Activated CD8-positive, alpha-beta T cell treated with anti-CD3 and anti-CD28 coated beads for 36 hours (primary cell): ENCODE results near the gene DPP6. TPM values are rescaled to one million over a fixed set of nuclear protein-coding genes. Genes with fewer than 3 reads are reported as not detected.

Experiments
- ATAC-seq: fragments of 200-7000 bp; cut with Tn5 transposase; one replicate; pipeline ENCODE4 v1.10.0; 2021; ENCODE audit warnings: mild to moderate bottlenecking, moderate library complexity
- CTCF ChIA-PET: fragments of 350-600 bp; sonication (Branson Sonifier 250); formaldehyde crosslinking; loops from one replicate; lab custom pipeline; 2021; ENCODE audit warnings: antibody characterized with exemption; lab: Charles Lee
- POLR2A ChIA-PET: fragments of 350-600 bp; sonication (Branson Sonifier 250); formaldehyde crosslinking; loops from one replicate; lab custom pipeline; 2021; ENCODE audit warnings: antibody characterized with exemption; lab: Charles Lee
- DNase-seq: peaks from one replicate; pipeline ENCODE4 v3.0.0-alpha.2; 2020
- H3K27ac Mint-ChIP-seq: one replicate; pipeline ENCODE4 v1.8.0; 2021; ENCODE audit warnings: mild to moderate bottlenecking, mixed read lengths
- H3K27me3 Mint-ChIP-seq: one replicate; pipeline ENCODE4 v1.8.0; 2021; ENCODE audit warnings: mixed read lengths
- H3K36me3 Mint-ChIP-seq: one replicate; pipeline ENCODE4 v1.8.0; 2021; ENCODE audit warnings: low read depth, mixed read lengths
- H3K4me1 Mint-ChIP-seq: one replicate; pipeline ENCODE4 v1.8.0; 2021; ENCODE audit warnings: low read depth, mixed read lengths
- H3K4me3 Mint-ChIP-seq: one replicate; pipeline ENCODE4 v1.8.0; 2021; ENCODE audit warnings: mild to moderate bottlenecking, moderate library complexity, mixed read lengths
- H3K9me3 Mint-ChIP-seq: one replicate; pipeline ENCODE4 v1.8.0; 2021; ENCODE audit warnings: mixed read lengths
- intact Hi-C: fragments of 100-400 bp; cut with micrococcal nuclease; formaldehyde crosslinking; loops from one replicate; pipeline ENCODE4 v1.10.0; 2022
- total RNA-seq, 2 experiments: library from RNA; stranded (reverse); gene quantifications; one replicate each; pipeline ENCODE4 v1.2.3, GENCODE V29; 2021
- TF ChIP-seq, protein P1 (sequence below): fragments of 200-600 bp; IDR thresholded peaks from one replicate; pipeline ENCODE4 v1.8.0; 2022; ENCODE audit warnings: antibody characterized with exemption, mild to moderate bottlenecking

Gene DPP6
- total RNA-seq, 2 experiments from 2014 or later: not detected

- Mint-ChIP-seq H3K4me3 (no peak overlapping the region), H3K9me3 (no peaks in the 10 kb centered on the region), H3K27ac (no peak overlapping the region), H3K36me3 (no peaks in the 10 kb centered on the region), H3K27me3 (no peaks in the 10 kb centered on the region), H3K4me1 (no peaks in the 10 kb centered on the region)
- intact Hi-C loops: no loop called here
- CTCF ChIA-PET: no interaction called here
- ATAC-seq (no peak), DNase-seq (no peak)
- POLR2A ChIA-PET: no interaction called here
- TF ChIP-seq, protein P1, sequence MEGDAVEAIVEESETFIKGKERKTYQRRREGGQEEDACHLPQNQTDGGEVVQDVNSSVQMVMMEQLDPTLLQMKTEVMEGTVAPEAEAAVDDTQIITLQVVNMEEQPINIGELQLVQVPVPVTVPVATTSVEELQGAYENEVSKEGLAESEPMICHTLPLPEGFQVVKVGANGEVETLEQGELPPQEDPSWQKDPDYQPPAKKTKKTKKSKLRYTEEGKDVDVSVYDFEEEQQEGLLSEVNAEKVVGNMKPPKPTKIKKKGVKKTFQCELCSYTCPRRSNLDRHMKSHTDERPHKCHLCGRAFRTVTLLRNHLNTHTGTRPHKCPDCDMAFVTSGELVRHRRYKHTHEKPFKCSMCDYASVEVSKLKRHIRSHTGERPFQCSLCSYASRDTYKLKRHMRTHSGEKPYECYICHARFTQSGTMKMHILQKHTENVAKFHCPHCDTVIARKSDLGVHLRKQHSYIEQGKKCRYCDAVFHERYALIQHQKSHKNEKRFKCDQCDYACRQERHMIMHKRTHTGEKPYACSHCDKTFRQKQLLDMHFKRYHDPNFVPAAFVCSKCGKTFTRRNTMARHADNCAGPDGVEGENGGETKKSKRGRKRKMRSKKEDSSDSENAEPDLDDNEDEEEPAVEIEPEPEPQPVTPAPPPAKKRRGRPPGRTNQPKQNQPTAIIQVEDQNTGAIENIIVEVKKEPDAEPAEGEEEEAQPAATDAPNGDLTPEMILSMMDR: no peak
These were observed 477.9 kb downstream of the DPP6 start for GRCh38 chr7:154530136-154530535.

DNA sequence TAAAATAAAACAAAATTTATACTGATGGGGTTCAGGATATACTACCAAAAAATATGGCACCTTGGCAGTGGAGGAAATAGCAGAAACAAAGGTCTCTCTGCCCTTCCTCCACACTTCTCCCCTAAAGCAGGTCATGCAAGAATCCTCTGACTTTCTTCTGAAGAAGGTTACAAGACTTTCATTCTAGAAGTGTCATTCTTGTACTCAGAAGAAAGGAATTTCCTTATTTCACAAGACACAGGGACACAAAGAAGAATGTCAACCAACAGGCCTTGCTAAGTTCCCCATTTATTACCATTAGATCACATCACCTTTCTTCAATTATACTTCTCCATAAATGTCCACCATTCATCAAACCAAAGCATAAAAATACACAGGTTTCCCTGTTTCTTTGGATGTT, 480.6 kb downstream of the DPP6 start:
- Mint-ChIP-seq H3K4me1 (no peaks in the 10 kb centered on the region), H3K9me3 (no peaks in the 10 kb centered on the region), H3K27me3 (no peaks in the 10 kb centered on the region), H3K27ac (no peak overlapping the region), H3K36me3 (no peaks in the 10 kb centered on the region), H3K4me3 (no peak overlapping the region)
- intact Hi-C loops: no loop called here
- no peak for DNase-seq
- ATAC-seq: no peak
- ChIA-PET CTCF (no interaction called here), POLR2A (no interaction called here)
- TF ChIP-seq, protein P1: no peak

GRCh38 chr7:154540596-154540995, 488.4 kb downstream of the DPP6 start:
- no peaks in the 10 kb centered on the region for H3K36me3 Mint-ChIP-seq
- ChIA-PET POLR2A (no interaction called here), CTCF (no interaction called here)
- no peaks in the 10 kb centered on the region for H3K4me1 Mint-ChIP-seq
- H3K4me3 Mint-ChIP-seq: no peak overlapping the region
- H3K27ac Mint-ChIP-seq: no peak overlapping the region
- intact Hi-C loops: no loop called here
- peaks cover 5% of the 10 kb centered on the region for H3K9me3 Mint-ChIP-seq
- no peak for DNase-seq
- H3K27me3 Mint-ChIP-seq: no peaks in the 10 kb centered on the region
- TF ChIP-seq, protein P1: no peak
- ATAC-seq: no peak

DNA sequence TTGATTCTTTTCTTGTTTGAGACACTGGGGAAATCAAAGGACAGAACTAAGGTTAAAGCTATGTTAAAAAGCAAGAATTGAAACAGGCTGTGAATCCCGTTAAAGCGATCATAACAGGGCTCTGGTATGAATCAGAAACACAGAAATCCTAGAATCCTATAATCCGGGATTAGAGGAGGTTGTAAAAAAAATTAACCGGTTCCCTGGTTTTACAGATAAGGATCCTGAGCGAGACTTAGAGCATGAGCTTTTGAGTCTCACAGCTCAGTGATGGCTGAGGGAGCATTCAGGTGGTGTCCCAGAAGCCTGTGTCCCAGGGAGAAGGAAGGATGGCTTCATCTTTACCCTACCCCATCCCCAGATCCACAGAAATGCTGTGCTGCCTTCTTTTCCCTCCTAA, 489.4 kb downstream of the DPP6 start:
- ChIA-PET CTCF (no interaction called here), POLR2A (no interaction called here)
- DNase-seq: no peak
- Mint-ChIP-seq H3K9me3 (peaks cover 5% of the 10 kb centered on the region), H3K36me3 (no peaks in the 10 kb centered on the region), H3K4me3 (no peak overlapping the region), H3K27ac (no peak overlapping the region), H3K4me1 (no peaks in the 10 kb centered on the region), H3K27me3 (no peaks in the 10 kb centered on the region)
- intact Hi-C loops: no loop called here
- TF ChIP-seq, protein P1: no peak
- no peak for ATAC-seq

- ChIA-PET POLR2A (no interaction called here), CTCF (no interaction called here)
- ATAC-seq: no peak
- H3K9me3 Mint-ChIP-seq: peaks cover 6% of the 10 kb centered on the region
- H3K27me3 Mint-ChIP-seq: no peaks in the 10 kb centered on the region
- intact Hi-C loops: no loop called here
- DNase-seq: no peak
- H3K4me3 Mint-ChIP-seq: no peak overlapping the region
- H3K36me3 Mint-ChIP-seq: no peaks in the 10 kb centered on the region
- TF ChIP-seq, protein P1: no peak
- no peaks in the 10 kb centered on the region for H3K4me1 Mint-ChIP-seq
- H3K27ac Mint-ChIP-seq: no peak overlapping the region
These were observed 494.9 kb downstream of the DPP6 start for GRCh38 chr7:154546946-154547587.
